ENCODE data around the gene IFT25.

DNA sequence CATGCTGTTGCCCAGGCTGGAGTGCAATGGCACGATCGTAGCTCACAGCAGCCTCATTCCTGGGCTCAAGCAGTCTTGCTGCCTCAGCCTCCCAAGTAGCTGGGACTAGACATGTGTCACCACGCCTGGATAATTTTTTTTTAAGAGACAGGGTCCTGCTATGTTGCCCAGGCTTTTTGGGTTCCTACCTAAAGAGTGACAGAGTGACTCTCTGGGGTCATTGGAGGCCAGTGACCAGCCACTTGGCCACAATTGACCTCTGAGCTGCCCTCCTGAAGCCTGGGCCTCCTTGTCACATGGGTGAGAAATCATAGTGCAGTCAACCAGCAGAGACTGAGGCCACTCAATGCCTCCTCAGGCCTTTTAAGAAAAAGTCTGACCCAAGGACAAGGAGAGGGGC, 45.8 kb downstream of the IFT25 start:
- no peak for TF ChIP-seq POLR2A (IDR thresholded peaks at IDR 0.05; ENCODE audit: low read length)
- no peak for TF ChIP-seq GATA1 (IDR thresholded peaks at IDR 0.05; ENCODE audit: low read depth, low read length)
